IMR-90 (cell line): ENCODE measurements around the gene TMEM131L. TPM values are rescaled to one million over a fixed set of nuclear protein-coding genes. Genes with fewer than 3 reads are reported as not detected.
"Not testable (repeated sequence)": the region's sequence is repeated elsewhere in the genome, so short reads cannot be mapped to it uniquely, and the experiment has no call there.

Experiments
- ATAC-seq: fragments of 200-7000 bp; cut with Tn5 transposase; 2 replicates; pipeline ENCODE4 v1.9.1; 2020; ENCODE audit warnings: low read depth, mild to moderate bottlenecking, moderate library complexity
- BruUV-seq: library from RNA; stranded (reverse); fragments of 400-500 nt; replicated peaks from 2 replicates; lab custom pipeline; 2021; lab: Mats Ljungman, UMichigan
- CTCF ChIA-PET: fragments of 300-600 bp; formaldehyde crosslinking; extraction: SDS; loops from one replicate; lab custom pipeline; 2021; ENCODE audit warnings: antibody characterized with exemption; lab: Yijun Ruan, JAX
- POLR2A ChIA-PET: fragments of 300-600 bp; sonication (Branson Sonifier 250); formaldehyde crosslinking; loops from one replicate; lab custom pipeline; 2022; ENCODE audit warnings: antibody characterized with exemption; ENCODE audit not compliant: unreplicated experiment; lab: Charles Lee
- DNase-seq: peaks from one replicate; pipeline ENCODE4 v3.0.0; 2013
- H2AFZ ChIP-seq: replicated peaks from 2 replicates; pipeline ENCODE3; 2013; ENCODE audit warnings: low read length, mild to moderate bottlenecking; ENCODE audit not compliant: poor library complexity
- H2AK5ac ChIP-seq: 2 replicates; pipeline ENCODE4 v1.6.1; 2013; ENCODE audit warnings: low read depth, low read length, inconsistent platforms
- H2AK9ac ChIP-seq: replicated peaks from 2 replicates; pipeline ENCODE3; 2013; ENCODE audit warnings: mild to moderate bottlenecking, low read depth, low read length, moderate library complexity; ENCODE audit not compliant: poor library complexity
- H2BK120ac ChIP-seq: 2 replicates; pipeline ENCODE4 v1.6.1; 2013; ENCODE audit warnings: low read depth, low read length, inconsistent platforms
- H2BK15ac ChIP-seq: 3 replicates; pipeline ENCODE4 v1.6.1; 2013; ENCODE audit warnings: low read depth, low read length, inconsistent platforms
- H2BK20ac ChIP-seq: 2 replicates; pipeline ENCODE4 v1.6.1; 2013; ENCODE audit warnings: low read depth, mild to moderate bottlenecking, inconsistent platforms, low read length, moderate library complexity
- H2BK5ac ChIP-seq: 2 replicates; pipeline ENCODE4 v1.6.1; 2013; ENCODE audit warnings: mild to moderate bottlenecking, low read depth, low read length, inconsistent platforms; ENCODE audit not compliant: poor library complexity, severe bottlenecking
- H3K14ac ChIP-seq: replicated peaks from 2 replicates; pipeline ENCODE4 v1.6.1; 2013; ENCODE audit warnings: low read depth, low read length, inconsistent platforms
- H3K18ac ChIP-seq: 2 replicates; pipeline ENCODE4 v1.6.1; 2013; ENCODE audit warnings: low read depth, low read length, control low read depth
- H3K23ac ChIP-seq: 2 replicates; pipeline ENCODE4 v1.6.1; 2013; ENCODE audit warnings: low read depth, low read length, inconsistent platforms
- H3K27ac ChIP-seq: 2 replicates; pipeline ENCODE4 v1.5.1; 2013; ENCODE audit warnings: mild to moderate bottlenecking, control low read depth, low read length; ENCODE audit not compliant: insufficient read depth
- H3K27me3 ChIP-seq: 2 replicates; pipeline ENCODE4 v1.6.1; 2013; ENCODE audit warnings: low read length; ENCODE audit not compliant: control insufficient read depth, insufficient read depth
- H3K36me3 ChIP-seq: 2 replicates; pipeline ENCODE4 v1.6.1; 2013; ENCODE audit warnings: low read length, mixed read lengths; ENCODE audit not compliant: control insufficient read depth, insufficient read depth
- H3K4ac ChIP-seq: 2 replicates; pipeline ENCODE4 v1.6.1; 2013; ENCODE audit warnings: low read depth, low read length, inconsistent platforms
- H3K4me1 ChIP-seq: 2 replicates; pipeline ENCODE4 v1.6.1; 2013; ENCODE audit warnings: low read length, mixed read lengths; ENCODE audit not compliant: control insufficient read depth, insufficient read depth
- H3K4me2 ChIP-seq: 2 replicates; pipeline ENCODE4 v1.6.1; 2013; ENCODE audit warnings: low read depth, mild to moderate bottlenecking, control low read depth, low read length, moderate library complexity
- H3K4me3 ChIP-seq: 2 replicates; pipeline ENCODE4 v1.5.1; 2013; ENCODE audit warnings: low read depth, mild to moderate bottlenecking, control low read depth, low read length, moderate library complexity; ENCODE audit not compliant: insufficient read depth
- H3K56ac ChIP-seq: 2 replicates; pipeline ENCODE4 v1.6.1; 2013; ENCODE audit warnings: low read length, inconsistent platforms; ENCODE audit not compliant: insufficient read depth; ENCODE audit errors: extremely low read depth
- H3K79me1 ChIP-seq, 2 experiments: 2 replicates each; pipeline ENCODE4 v1.6.1; 2013; ENCODE audit warnings: low read length in 2 of 2, inconsistent platforms in 1 of 2, low read depth in 1 of 2
- H3K9ac ChIP-seq: 2 replicates; pipeline ENCODE4 v1.6.1; 2013; ENCODE audit warnings: low read depth, low read length, control low read depth
- H3K9me1 ChIP-seq: 2 replicates; pipeline ENCODE4 v1.6.1; 2013; ENCODE audit warnings: low read length, inconsistent platforms; ENCODE audit not compliant: insufficient read depth
- H3K9me3 ChIP-seq: 2 replicates; pipeline ENCODE4 v1.6.1; 2013; ENCODE audit warnings: low read length; ENCODE audit not compliant: control insufficient read depth, insufficient read depth
- H4K20me1 ChIP-seq: 2 replicates; pipeline ENCODE4 v1.6.1; 2013; ENCODE audit warnings: low read length, inconsistent platforms; ENCODE audit not compliant: insufficient read depth
- H4K5ac ChIP-seq: 2 replicates; pipeline ENCODE4 v1.6.1; 2013; ENCODE audit warnings: mild to moderate bottlenecking, low read depth, low read length, control low read depth
- H4K8ac ChIP-seq, 2 experiments: 2 replicates each; pipeline ENCODE4 v1.6.1; 2013; ENCODE audit warnings: low read depth in 2 of 2, low read length in 2 of 2, control low read depth in 1 of 2, inconsistent platforms in 1 of 2
- H4K91ac ChIP-seq: 2 replicates; pipeline ENCODE4 v1.6.1; 2013; ENCODE audit warnings: low read depth, low read length, inconsistent platforms; ENCODE audit not compliant: insufficient read depth
- WGBS, 2 experiments: methylation state at CpG; one replicate each; pipeline versions ENCODE4 v1.1.5 to v1.1.7; 2013; ENCODE audit warnings: missing lambda C conversion rate in 2 of 2; ENCODE audit not compliant: insufficient read length in 1 of 2; ENCODE audit errors: extremely low coverage in 2 of 2; 5-methylcytosine and 5-hydroxymethylcytosine counted together
- dilution Hi-C: fragments of 300-500 bp; cut with HindIII; formaldehyde crosslinking; loops from one replicate; pipeline ENCODE4 v1.14.3; 2018; ENCODE audit warnings: low sequenced_read_pairs; ENCODE audit not compliant: unreplicated experiment
- in situ Hi-C: fragments of 300-500 bp; cut with MboI; formaldehyde crosslinking; loops from 3 replicates; pipeline ENCODE4 v1.14.3; 2019; ENCODE audit warnings: low sequenced_read_pairs, inconsistent platforms, mixed read lengths
- intact Hi-C: fragments of 100-400 bp; cut with micrococcal nuclease; formaldehyde crosslinking; loops from 2 replicates; pipeline ENCODE4 v1.10.0; 2022
- polyA plus RNA-seq, 3 experiments: library from polyadenylated mRNA; depleted of rRNA; stranded (reverse); fragments of >200 nt; gene quantifications; 2 replicates each; pipeline ENCODE4 v1.2.3, GENCODE V29; 2012; ENCODE audit warnings: low replicate concordance in 1 of 3
- total RNA-seq: library from RNA; depleted of rRNA; stranded (reverse); fragments of >200 nt; gene quantifications from 2 replicates; pipeline ENCODE4 v1.2.3, GENCODE V29; 2012

TMEM131L gene
- total and polyA plus RNA-seq, 2 of the 4 experiments (the other 2 are of a cell fraction): 8.4 to 23.8 TPM

- H3K18ac ChIP-seq, H3K9ac ChIP-seq, DNase-seq, H3K56ac ChIP-seq, H3K4me1 ChIP-seq, H3K9me3 ChIP-seq, H2BK15ac ChIP-seq, intact Hi-C loops, H3K14ac ChIP-seq, H2BK20ac ChIP-seq, ATAC-seq, H2BK5ac ChIP-seq, H4K20me1 ChIP-seq, H4K91ac ChIP-seq, H3K36me3 ChIP-seq, BruUV-seq, H3K79me1 ChIP-seq, H3K4me2 ChIP-seq, H2AK9ac ChIP-seq, in situ Hi-C loops, H2AK5ac ChIP-seq, H3K27me3 ChIP-seq, H3K4me3 ChIP-seq, H4K8ac ChIP-seq, H3K23ac ChIP-seq, H4K5ac ChIP-seq, H2AFZ ChIP-seq, dilution Hi-C loops, H3K9me1 ChIP-seq, H3K27ac ChIP-seq, CTCF ChIA-PET, H3K4ac ChIP-seq, H2BK120ac ChIP-seq, POLR2A ChIA-PET: not testable (repeated sequence)
- no CpG with 5 or more reads among the region's 1 CpG for WGBS, 2 experiments
Measured at GRCh38 chr4:153666505-153666904, 200.3 kb downstream of the TMEM131L start.
